Gastroesophageal sphincter (tissue), 3 donors: Measurements from ENCODE around the gene CETN2.

ENCODE experiments used
- EP300 ChIP-seq: sonication (generic); formaldehyde crosslinking; IDR thresholded peaks from one replicate; pipeline ENCODE4 v1.6.1; 2017; ENCODE audit warnings: antibody characterized with exemption, mild to moderate bottlenecking
- POLR2A ChIP-seq, 2 donors: fragments of 450-650 bp; IDR thresholded peaks; one replicate each; pipeline ENCODE4 v1.6.1; 2017; ENCODE audit warnings: antibody characterized with exemption in 2 of 2, mild to moderate bottlenecking in 2 of 2, moderate library complexity in 1 of 2
- POLR2AphosphoS5 ChIP-seq: sonication (generic); formaldehyde crosslinking; IDR thresholded peaks from one replicate; pipeline ENCODE4 v1.6.1; 2017; ENCODE audit warnings: antibody characterized with exemption
- TF ChIP-seq, protein P1 (sequence below), 4 experiments: fragments of 200-600 bp in 2 of 4; fragments of 450-650 bp in 2 of 4; sonication (generic) in 1 of 4; IDR thresholded peaks; one replicate each; pipeline ENCODE4 v1.5.1; 2017 to 2019; ENCODE audit warnings: antibody characterized with exemption in 4 of 4, mild to moderate bottlenecking in 2 of 4, moderate library complexity in 2 of 4

DNA sequence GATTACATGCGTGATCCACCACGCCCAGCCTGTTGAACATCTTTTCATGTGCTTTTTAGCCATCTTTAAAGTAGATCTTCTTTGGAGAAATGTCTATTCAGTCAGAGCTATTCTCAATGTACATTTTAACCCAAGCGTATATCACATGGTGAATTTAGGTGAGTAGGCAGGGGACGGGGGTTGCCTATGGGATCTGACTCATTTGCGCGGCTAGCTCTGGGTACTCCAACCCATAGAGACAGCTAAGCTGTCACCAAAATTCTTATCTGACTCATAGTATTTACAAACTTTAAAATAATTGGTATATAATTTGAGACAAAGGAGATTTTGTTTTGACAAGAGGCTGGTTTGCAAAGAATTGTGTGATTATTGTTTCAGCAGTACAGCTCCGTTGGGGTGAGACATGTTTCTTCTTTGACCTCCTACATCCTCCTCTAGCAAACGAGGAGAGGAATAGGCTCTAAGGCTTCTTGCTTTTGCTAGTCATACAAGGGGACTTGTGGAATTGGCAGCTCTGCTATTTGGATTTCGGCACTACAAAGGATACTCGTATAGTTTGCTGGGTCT, 12.3 kb upstream of the CETN2 start:
- TF ChIP-seq, protein P1, sequence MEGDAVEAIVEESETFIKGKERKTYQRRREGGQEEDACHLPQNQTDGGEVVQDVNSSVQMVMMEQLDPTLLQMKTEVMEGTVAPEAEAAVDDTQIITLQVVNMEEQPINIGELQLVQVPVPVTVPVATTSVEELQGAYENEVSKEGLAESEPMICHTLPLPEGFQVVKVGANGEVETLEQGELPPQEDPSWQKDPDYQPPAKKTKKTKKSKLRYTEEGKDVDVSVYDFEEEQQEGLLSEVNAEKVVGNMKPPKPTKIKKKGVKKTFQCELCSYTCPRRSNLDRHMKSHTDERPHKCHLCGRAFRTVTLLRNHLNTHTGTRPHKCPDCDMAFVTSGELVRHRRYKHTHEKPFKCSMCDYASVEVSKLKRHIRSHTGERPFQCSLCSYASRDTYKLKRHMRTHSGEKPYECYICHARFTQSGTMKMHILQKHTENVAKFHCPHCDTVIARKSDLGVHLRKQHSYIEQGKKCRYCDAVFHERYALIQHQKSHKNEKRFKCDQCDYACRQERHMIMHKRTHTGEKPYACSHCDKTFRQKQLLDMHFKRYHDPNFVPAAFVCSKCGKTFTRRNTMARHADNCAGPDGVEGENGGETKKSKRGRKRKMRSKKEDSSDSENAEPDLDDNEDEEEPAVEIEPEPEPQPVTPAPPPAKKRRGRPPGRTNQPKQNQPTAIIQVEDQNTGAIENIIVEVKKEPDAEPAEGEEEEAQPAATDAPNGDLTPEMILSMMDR (IDR thresholded peaks at IDR 0.05), result no peak
- TF ChIP-seq POLR2AphosphoS5, result no peak
- TF ChIP-seq POLR2A (IDR thresholded peaks at IDR 0.05), result no peak
- TF ChIP-seq EP300, result no peak
